NCI-H526 (cell line): ENCODE data around the gene MTA2.
"Not testable (repeated sequence)": the region's sequence is repeated elsewhere in the genome, so short reads cannot be mapped to it uniquely, and the experiment has no call there.

Experiments used
- DNase-seq, 2 experiments: peaks; one replicate each; lab custom pipeline; 2025; lab: John Stamatoyannopoulos, UW

MTA2 gene

DNA sequence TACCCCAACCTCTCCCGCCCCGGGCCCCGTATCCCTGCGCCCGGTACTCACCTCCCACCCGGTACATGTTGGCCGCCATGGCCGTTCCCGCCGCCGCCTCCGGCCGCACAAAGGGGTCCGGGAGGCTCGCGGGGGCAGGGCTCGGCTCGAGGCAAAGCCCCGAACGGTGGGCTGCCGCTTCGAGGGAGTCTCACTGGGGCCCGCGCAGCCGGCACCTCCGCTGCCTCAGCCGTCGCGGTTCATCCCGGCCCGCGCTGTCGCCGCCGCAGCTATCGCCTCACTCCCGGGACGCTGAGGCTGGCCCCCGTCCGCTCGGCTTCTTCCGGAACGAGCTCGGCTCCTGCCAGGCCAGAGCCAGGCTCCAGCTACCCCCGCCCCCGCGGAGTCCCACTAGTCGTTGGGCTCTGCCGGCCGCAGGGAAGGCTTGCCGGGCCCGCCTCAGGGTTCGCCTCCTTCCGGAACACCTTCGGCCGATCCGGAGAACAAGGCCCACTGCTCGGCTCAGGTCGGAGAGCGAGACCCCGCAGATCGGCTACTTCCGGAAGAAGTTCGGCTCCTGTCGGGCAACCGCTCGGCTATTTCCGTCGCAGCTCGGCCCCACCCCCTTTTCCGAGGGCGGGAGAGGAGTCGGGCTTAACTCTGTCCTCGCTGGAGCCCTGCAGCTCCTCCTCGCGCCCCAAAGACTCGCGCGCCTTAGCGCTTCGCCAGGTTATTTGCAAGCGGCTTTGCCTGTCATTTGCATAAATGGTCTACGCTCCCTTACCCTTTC is at the start of gene MTA2:
Gene MTA2, minus strand, starts transcription at position 494 of the 769 bp plus-strand sequence. Its CDS starts 415 bp downstream, at position 79.
- DNase-seq, result peak; percentile 99 to 100

DNA sequence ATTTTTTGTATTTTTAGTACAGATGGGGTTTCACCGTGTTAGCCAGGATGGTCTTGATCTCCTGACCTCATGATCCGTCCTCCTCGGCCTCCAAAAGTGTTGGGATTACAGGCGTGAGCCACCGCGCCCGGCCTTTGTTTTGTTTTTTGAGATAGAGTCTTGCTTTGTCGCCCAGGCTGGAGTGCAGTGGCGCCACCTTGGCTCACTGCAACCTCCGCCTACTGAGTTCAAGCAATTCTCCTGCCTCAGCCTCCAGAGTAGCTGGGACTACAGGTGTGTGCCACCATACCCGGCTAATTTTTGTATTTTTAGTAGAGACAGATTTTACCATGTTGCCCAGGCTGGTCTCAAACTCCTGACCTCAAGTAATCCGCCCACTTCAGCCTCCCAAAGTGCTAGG is 48.6 kb upstream of the MTA2 start:
- DNase-seq, result not testable (repeated sequence)

DNA sequence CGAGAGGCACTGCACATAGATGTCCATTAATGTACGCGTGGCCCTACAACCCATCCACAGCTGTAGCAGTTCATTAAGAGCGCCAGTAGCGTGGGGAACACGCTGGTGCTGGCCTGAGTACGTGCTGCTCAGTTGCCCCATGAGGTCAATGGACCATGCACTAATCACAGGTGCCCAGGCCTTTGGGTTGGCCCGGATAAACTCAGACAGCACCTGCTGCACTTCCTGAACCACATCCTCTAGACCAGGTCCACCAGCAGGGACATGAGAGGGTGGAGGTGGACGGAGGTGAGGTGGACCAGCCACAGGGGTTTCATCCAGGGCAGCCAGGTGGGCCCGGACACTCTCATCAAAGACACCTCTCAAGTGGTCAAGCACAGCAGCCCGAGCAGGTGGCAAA is 47.8 kb upstream of the MTA2 start:
- DNase-seq, result no peak

DNA sequence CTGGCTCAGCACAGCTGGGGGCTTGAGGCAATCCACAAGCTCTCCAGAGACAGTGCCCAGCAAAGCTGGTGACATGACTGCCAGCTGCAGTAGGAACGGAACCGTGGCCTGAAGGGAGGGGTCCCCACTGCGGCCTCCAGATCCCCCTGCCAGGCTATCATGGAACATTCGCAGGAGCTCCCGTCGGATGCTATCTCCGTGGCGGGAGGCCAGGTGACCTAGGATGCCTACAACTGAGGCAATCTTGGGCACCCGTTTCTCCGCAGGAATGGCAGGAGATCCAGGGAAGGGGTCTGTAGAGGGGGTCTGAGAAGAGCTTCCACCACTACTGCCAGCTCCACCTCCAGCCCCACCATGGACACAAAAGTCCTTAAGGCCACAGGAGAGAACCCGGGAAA is 47.3 kb upstream of the MTA2 start:
- no peak for DNase-seq

GRCh38 chr11:62648185-62648966 is 46.7 kb upstream of the MTA2 start:
- no peak for DNase-seq

GRCh38 chr11:62647609-62648005 is 45.9 kb upstream of the MTA2 start:
- DNase-seq, result no peak

DNA sequence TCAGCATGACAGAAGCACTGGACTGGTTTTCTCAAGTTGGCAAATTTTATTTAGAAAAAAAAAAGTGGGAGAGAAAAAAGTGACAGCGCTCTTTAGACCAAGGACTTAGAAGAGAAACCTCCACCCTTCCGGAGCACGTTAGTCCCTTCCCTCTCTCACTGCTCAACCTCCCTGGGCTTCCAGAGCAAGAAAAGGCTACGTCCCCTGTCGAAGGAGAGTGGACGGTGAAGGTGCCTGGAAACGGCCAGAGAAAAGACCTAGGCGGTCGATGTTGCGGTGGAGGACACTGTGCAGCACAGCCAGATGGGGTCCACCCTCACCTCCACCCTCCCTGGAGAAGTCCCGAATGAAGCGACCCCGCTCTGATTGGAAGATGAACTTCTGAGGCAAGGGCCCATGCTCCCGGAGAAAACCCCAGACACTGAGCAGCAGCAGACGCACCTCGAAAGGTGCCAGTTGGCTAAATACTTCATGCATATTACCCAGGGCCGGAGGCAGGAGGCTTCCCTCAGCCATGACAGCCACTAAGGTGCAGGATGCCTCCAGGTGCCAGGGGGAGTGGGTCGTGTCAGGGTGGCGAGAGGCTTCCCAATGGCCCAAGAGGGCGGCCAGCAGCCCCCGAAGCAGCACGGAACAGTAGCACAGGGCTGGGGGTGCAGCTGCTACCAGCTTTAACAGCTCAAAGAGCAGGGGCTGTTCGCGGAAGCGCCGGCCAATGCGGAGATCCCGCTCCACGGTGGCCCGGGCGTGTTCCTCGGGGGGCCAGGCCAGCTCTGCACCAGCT is 45.4 kb upstream of the MTA2 start:
- DNase-seq, result no peak

DNA sequence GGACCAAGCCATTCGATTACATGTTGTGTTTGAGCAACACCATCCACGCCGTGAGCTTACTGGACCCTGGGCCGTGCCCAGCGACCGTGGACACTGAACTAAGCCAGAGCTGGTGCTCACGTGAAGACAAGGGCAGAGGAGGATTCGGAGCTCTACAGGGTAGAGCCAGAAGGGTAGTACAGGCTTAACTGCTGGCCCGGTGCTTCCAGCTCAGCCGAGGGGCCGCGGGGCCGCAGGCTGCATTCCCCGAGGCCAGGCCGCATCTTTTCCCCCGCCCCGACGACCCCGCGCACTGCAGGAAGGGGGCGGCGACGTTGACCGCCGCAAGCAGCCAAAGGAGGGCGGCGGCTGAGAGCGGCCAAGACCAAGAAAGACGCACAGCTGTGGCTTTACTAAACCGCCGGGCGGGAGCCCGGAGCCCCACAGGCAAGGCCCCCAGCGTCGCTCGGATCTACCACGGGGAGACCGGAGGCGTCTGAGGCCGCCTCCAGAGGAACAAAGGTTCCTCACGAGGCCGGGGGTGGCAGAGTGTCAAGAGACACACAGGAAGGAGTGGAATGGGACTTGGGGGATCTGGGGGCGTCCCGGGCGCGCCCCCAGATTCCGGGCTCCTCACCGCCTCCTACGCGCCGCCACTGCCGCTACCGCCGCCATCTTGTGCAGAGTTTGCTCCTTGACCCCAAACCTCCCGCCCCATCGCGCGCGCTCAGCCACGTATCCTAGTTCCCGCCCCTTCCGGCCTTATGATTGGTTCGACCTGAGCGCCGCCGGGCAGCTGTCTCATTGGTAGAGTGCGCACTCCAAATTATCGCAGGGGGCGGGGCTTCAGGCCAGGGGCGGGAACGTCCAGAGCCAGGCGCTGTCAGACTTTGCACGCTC is 44.5 kb upstream of the MTA2 start, which contains the start of gene GANAB:
Gene GANAB, minus strand, starts transcription at position 668 of the 879 bp plus-strand sequence. Its CDS starts 14 bp downstream, at position 654.
- DNase-seq, result peak; percentile 97 to 100

- no peak for DNase-seq
These were observed 43.9 kb upstream of the MTA2 start for GRCh38 chr11:62645671-62645945.

DNA sequence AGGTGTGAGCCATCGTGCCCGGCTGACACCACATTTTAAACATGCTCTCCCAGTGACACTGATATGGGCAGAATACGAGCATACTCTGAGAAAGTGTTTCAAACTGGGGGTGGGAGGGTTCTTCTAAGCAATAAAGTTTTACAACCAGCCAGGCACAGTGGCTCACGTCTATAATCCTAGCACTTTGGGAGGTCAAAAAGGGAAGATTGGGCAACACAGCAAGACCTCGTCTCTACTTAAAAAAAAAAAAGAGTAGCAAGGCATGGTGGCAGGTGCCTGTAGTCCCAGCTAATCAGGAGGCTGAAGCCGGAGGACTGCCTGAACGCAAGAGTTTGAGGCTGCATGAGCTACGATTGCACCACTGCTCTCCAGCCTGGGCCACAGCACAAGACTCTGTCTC is 42.6 kb upstream of the MTA2 start:
- DNase-seq, result no peak

GRCh38 chr11:62632492-62632891 is 30.8 kb upstream of the MTA2 start:
- DNase-seq, result no peak

DNA sequence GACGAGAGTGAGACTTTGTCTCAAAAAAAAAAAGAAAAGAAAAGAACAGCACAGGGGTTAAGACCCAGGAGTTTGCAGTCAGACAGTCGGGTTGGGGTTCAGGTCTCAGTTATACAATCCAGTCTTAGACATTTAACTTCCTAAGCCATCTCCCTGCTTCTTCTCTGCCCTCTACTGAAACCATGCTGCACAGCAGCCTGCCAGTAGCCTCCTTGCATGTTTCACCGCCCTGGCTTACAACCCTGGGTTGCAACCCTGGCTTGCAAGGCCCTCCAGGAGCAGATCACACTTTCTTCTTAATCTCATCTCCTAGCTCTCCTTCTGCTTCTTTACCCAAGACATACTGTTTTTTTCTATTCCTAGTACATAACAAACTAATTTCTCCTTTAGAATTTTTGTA is 26.0 kb upstream of the MTA2 start:
- DNase-seq, result no peak

- DNase-seq, result no peak
These were observed 20.9 kb upstream of the MTA2 start for GRCh38 chr11:62622476-62623089.

DNA sequence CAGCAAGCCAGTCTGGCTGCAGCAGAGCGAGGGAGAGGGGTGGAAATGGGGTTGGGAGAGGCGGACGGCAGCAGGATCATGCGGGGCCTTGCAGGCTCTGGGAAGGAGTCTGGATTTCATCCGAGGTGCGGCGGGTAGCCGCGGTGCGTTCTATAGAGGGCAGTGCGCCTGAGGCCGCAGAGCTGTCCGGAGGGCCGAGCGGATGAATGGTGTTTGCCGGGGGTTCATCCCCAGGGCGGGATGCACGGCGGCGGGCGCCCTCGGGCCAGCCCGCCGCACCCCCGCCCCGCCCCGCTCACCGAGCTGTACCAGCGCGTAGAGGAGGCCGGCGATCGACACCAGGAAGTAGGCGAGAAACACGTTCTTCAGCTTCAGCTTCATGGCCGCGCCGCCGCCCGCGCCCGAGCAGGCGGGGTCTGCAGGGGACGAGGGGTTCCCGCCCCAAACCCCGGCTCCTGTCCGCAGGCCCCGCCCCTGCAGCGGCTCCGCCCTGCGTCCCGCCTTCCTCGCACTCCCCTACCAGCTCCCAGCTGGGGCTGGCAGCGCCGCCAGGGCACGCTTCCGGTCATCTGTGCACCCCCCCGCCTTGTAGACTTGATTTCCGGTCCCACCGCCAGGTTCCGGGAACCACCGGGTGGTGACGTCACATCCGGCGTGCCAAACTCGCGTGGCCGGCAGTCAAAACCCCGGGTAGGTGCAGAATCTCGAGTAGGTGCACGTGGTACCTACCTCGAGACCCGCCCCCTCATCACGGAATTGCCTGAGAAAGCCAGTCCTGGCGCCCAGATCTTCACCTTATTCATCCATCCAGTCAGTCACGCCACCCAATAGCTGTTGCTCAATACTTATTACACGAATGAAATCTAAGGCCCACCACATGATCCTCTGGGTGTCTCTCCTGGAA is 20.2 kb upstream of the MTA2 start, which contains the start of gene B3GAT3:
Gene B3GAT3, minus strand, starts transcription at position 420 of the 904 bp plus-strand sequence. Its CDS starts 39 bp downstream, at position 381.
- DNase-seq, result peak; percentile 97 to 99

- DNase-seq, result no peak
These were observed 19.4 kb upstream of the MTA2 start for GRCh38 chr11:62621027-62621566.

GRCh38 chr11:62616957-62617356 is 15.3 kb upstream of the MTA2 start:
- not testable (repeated sequence) for DNase-seq

DNA sequence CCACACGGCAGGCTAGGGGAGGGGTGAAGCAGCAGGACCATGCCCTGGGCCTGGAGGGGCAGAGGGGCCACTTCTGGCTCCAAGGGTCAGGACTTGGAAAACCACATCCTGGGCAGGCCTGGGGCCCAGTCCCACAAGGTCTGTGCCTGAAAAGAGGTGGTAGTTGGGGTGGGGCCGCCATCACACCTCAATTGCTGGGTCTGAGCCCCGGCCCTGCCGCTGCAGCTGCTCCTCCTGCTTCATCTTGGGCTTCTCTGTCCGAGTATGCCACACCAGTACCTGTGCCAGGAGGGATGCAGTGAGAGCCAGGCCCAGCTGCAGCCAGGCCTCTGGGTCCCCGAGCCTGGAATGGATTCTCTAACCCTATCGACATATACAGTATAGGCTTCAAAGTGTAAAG is 13.9 kb upstream of the MTA2 start:
- DNase-seq, result no peak

DNA sequence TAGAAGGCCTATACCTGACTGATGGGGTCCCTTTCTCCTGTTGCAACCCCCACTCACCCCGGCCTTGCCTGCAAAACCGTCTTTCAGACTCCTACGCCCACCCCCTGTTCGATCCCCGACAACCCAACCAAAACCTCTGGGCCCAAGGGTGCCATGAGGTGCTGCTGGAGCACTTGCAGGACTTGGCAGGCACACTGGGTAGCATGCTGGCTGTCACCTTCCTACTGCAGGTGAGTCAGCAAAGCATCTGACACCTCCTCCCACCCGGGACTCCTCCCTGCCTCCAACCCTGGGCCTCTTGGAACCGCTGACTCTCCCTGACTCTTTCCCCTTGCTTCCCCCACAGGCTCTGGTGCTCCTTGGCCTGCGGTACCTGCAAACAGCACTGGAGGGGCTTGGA is 12.6 kb upstream of the MTA2 start:
- DNase-seq, result no peak

- no peak for DNase-seq
These were observed 11.7 kb upstream of the MTA2 start for GRCh38 chr11:62613291-62613778.
